PC-9 (cell line): ENCODE results near the gene RXRA.

Experiments
- EZH2 ChIP-seq: fragments of 200-600 bp; sonication (generic); IDR thresholded peaks from 2 replicates; pipeline ENCODE4 v1.8.0; 2017; ENCODE audit warnings: antibody characterized with exemption, low read depth
- TF ChIP-seq, protein P1 (sequence below): fragments of 200-600 bp; sonication (generic); conservative IDR thresholded peaks from 2 replicates; pipeline ENCODE4 v1.6.1; 2017; ENCODE audit warnings: mixed run types, antibody characterized with exemption, mild to moderate bottlenecking, moderate library complexity

DNA sequence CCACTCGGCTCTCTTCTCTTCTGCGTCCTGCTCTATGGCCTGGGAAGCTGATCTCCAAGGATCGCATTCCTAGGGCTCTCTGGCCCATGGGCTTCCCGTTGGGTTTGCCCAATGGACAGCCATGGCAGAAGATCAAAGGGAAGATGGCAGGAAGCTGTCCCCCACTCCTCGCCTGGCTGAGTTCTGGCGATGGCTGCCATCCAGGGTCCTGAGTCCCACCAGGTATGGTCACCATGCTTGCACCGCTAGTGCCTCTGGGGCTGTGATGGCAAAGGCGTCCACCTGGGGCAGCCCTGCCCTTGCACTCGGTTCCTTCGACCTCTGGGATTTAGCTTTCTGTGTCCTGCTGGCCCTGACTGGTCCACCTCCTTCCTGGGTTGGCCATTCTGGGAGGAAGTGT lies 156.0 kb downstream of the RXRA start:
- TF ChIP-seq, protein P1, sequence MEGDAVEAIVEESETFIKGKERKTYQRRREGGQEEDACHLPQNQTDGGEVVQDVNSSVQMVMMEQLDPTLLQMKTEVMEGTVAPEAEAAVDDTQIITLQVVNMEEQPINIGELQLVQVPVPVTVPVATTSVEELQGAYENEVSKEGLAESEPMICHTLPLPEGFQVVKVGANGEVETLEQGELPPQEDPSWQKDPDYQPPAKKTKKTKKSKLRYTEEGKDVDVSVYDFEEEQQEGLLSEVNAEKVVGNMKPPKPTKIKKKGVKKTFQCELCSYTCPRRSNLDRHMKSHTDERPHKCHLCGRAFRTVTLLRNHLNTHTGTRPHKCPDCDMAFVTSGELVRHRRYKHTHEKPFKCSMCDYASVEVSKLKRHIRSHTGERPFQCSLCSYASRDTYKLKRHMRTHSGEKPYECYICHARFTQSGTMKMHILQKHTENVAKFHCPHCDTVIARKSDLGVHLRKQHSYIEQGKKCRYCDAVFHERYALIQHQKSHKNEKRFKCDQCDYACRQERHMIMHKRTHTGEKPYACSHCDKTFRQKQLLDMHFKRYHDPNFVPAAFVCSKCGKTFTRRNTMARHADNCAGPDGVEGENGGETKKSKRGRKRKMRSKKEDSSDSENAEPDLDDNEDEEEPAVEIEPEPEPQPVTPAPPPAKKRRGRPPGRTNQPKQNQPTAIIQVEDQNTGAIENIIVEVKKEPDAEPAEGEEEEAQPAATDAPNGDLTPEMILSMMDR, result no peak
- TF ChIP-seq EZH2, result no peak
